BJ (cell line): ENCODE data around the gene ZBTB24. TPM values are rescaled to one million over a fixed set of nuclear protein-coding genes. Genes with fewer than 3 reads are reported as not detected.

Experiments used
- CTCF ChIA-PET: fragments of 350-600 bp; formaldehyde crosslinking; extraction: SDS; loops from one replicate; lab custom pipeline; 2021; ENCODE audit warnings: antibody characterized with exemption, inconsistent platforms; lab: Yijun Ruan, JAX
- POLR2A ChIA-PET: fragments of 300-600 bp; sonication (Branson Sonifier 250); formaldehyde crosslinking; extraction: SDS; loops from one replicate; lab custom pipeline; 2021; ENCODE audit warnings: antibody characterized with exemption; lab: Charles Lee
- DNase-seq: peaks from one replicate; pipeline ENCODE4 v3.0.0-alpha.2; 2011; ENCODE audit warnings: low read depth
- H3K27me3 ChIP-seq: 2 replicates; pipeline ENCODE4 v1.6.0; 2011; ENCODE audit warnings: low read length; ENCODE audit not compliant: control insufficient read depth, insufficient read depth
- H3K36me3 ChIP-seq: 2 replicates; pipeline ENCODE4 v1.5.1; 2011; ENCODE audit warnings: low read length; ENCODE audit not compliant: control insufficient read depth, insufficient read depth
- H3K4me3 ChIP-seq: 2 replicates; pipeline ENCODE4 v1.5.1; 2011; ENCODE audit warnings: low read depth, mild to moderate bottlenecking, control low read depth, low read length
- polyA plus RNA-seq: library from polyadenylated mRNA; depleted of rRNA; stranded (reverse); fragments of >200 nt; gene quantifications from 2 replicates; pipeline ENCODE4 v1.2.3, GENCODE V29; 2011
- TF ChIP-seq, protein P1 (sequence below): IDR thresholded peaks from 2 replicates; pipeline ENCODE4 v1.5.1; 2011; ENCODE audit warnings: low read depth, mild to moderate bottlenecking, control low read depth, inconsistent platforms, low read length, moderate library complexity; ENCODE audit not compliant: insufficient read depth

The ZBTB24 gene
- polyA plus RNA-seq, 1 experiment, result 3.0 TPM

DNA sequence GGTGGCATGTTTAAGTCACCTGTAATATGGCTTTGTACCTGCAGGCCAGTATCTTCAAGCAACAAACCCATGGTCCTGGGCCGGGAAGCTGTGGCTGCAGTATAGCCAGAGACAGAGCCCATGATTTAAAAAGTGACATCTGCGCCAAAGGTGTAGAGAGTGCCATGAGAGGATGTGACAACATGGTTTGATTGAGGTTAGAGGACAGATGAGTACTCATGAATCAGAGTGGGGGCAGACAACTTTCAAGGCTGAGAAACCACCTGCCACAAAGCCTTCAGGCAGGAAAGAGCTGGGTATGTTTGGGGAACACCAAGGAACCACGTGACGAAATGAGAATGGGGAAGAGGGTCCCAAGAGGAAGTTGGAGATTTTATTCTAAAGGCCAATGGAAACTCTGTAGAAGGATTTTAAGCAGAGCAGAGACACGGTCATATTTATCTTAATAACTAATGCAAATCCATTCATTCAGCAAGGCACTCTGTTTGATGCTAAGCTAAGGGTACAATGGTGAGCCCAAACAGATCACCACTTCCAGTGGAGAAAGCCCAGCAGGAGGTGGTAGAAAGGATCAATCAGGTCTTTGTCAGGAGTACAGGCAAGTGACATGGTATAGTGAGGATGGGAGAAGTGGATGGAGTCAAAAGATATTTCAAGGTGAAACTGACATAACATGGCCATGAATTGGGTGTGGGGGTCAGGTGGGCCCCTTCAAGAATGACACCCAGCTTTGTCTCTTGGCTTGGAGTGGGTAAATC lies 24.1 kb downstream of the ZBTB24 start:
- ChIA-PET POLR2A (no interaction called here), CTCF (no interaction called here)
- Histone ChIP-seq H3K27me3 (no peaks in the 10 kb centered on the region), H3K4me3 (no peak overlapping the region), H3K36me3 (no peaks in the 10 kb centered on the region; the same call in 1 of the 2 replicates)
- no peak for DNase-seq
- TF ChIP-seq, protein P1, sequence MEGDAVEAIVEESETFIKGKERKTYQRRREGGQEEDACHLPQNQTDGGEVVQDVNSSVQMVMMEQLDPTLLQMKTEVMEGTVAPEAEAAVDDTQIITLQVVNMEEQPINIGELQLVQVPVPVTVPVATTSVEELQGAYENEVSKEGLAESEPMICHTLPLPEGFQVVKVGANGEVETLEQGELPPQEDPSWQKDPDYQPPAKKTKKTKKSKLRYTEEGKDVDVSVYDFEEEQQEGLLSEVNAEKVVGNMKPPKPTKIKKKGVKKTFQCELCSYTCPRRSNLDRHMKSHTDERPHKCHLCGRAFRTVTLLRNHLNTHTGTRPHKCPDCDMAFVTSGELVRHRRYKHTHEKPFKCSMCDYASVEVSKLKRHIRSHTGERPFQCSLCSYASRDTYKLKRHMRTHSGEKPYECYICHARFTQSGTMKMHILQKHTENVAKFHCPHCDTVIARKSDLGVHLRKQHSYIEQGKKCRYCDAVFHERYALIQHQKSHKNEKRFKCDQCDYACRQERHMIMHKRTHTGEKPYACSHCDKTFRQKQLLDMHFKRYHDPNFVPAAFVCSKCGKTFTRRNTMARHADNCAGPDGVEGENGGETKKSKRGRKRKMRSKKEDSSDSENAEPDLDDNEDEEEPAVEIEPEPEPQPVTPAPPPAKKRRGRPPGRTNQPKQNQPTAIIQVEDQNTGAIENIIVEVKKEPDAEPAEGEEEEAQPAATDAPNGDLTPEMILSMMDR, result no peak

DNA sequence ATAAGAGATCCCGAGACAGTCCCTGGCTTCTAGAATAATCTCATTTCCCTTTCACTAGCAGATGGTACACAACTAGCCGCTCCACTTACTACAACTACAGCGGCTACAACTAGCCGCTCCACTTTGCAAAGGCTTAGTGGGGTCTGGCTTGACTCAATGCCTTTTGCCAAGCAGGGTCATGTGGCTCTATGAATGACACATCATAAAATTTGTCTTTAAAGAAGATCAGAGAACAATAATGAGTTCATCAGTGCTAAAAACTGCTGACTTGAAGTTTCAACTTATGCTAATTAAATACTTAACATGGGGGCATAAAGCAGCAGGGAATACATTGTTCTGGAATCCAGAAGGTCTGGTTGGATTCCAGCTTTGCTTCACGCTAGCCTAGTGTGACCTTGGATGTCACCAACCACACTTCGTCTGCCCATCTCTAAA lies 25.4 kb downstream of the ZBTB24 start:
- POLR2A ChIA-PET, result no interaction called here
- Histone ChIP-seq H3K4me3 (no peak overlapping the region), H3K27me3 (no peaks in the 10 kb centered on the region), H3K36me3 (peaks cover 2% of the 10 kb centered on the region)
- CTCF ChIA-PET, result interaction anchor here (0.7 kb wide), 1 partner anchor 29 kb away, joined by 3 read pairs; no protein-coding TSS in a partner anchor
- TF ChIP-seq, protein P1, result no peak
- DNase-seq, result no peak

DNA sequence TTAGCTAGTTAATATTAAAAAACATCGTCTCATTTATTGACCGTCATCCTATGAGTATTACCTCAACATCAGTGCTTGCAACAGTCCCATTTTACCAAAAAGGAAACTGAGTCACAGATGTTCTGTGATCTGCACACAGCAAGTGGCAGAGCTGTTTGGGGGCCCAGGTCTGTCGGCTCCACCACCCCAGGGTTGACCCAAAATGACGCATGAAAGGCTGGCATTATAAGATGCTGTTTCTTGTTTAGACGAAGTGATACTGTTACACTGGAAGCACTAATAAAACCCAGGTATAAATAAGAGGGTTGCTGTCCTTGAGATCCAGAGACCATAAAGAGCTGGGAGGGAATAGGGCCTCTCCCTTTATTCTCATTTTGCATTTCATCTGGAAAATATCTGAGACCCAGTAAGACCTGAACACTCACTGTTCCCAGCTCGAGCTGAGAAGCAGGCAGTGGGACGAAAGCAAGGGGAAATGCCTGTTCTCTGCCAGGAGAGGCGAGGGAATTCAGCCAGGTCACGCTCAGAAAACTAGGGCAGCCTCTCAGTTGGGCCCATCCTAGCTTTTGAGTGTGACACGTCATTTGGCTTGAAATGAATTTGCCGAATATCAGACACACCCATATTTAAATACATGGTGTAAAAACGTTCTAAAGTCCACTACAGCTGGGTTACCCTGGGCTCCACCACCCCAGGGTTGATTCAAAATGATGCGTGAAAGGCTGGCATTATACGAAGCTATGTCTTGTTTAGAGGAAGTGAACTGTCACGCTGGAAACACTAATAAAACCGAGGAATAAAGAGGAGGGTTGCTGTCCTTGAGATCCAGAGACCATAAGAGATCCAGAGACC lies 26.1 kb downstream of the ZBTB24 start:
- Histone ChIP-seq H3K36me3 (peaks cover 5% of the 10 kb centered on the region), H3K27me3 (no peaks in the 10 kb centered on the region), H3K4me3 (peak overlapping the region; percentile 92)
- TF ChIP-seq, protein P1, result no peak
- peak; percentile 76 for DNase-seq
- ChIA-PET CTCF (interaction anchor here (0.7 to 1.2 kb wide), 3 partner anchors 16 to 29 kb away, joined by 3 read pairs; partner anchors contain the start of gene SMPD2), POLR2A (no interaction called here)

DNA sequence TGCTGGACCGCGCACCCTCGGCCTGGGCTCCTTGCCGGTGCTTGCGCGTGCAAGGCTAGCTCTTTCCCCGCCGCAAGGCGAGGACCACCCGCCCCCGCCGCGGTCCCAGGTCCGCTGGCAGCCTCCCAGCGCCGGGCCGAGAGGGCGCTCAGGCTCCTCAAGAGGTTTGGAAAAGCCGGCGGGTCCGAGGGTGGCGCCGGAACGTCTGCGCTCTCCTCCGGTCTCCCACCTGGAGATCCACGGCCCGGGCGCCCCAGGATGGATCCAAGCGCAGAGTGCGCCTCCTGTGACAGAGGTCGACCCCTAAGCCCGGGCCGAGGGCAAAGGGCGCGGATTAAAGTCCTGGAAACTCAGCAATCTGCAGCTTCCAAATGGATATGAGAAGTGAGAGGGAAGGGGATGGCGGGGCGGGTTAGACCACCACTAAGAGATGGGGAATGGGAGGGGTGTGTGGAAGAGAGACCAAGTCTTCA lies 26.9 kb downstream of the ZBTB24 start:
- DNase-seq, result no peak
- CTCF ChIA-PET, result interaction anchor here (0.6 to 1.2 kb wide), 4 partner anchors 8 to 39 kb away, joined by 3 to 4 read pairs (median 4); no protein-coding TSS in a partner anchor
- POLR2A ChIA-PET, result interaction anchor here (0.6 kb wide), 2 partner anchors 22 to 24 kb away, joined by 3 to 16 read pairs; no protein-coding TSS in a partner anchor
- TF ChIP-seq, protein P1, result no peak
- H3K4me3 ChIP-seq, result peak overlapping the region; percentile 92
- H3K36me3 ChIP-seq, result peaks cover 11% of the 10 kb centered on the region
- H3K27me3 ChIP-seq, result no peaks in the 10 kb centered on the region
